Retinal pigment epithelial cell (primary cell): ENCODE data around the gene LRRC3.

ENCODE experiments used
- DNase-seq: peaks from one replicate; pipeline ENCODE4 v3.0.0-alpha.2; 2010; ENCODE audit warnings: low read depth
- H3K4me3 ChIP-seq: 2 replicates; pipeline ENCODE4 v1.5.1; 2011; ENCODE audit warnings: mild to moderate bottlenecking, low read length, control low read depth, moderate library complexity
- CTCF ChIP-seq: conservative IDR thresholded peaks from 2 replicates; pipeline ENCODE4 v1.5.1; 2011; ENCODE audit warnings: low read depth, low read length, control low read depth, inconsistent platforms

LRRC3 gene

GRCh38 chr21:44454747-44455523 lies at the start of gene LRRC3:
Gene LRRC3 (plus strand): TSS chr21:44455510. CDS start chr21:44456645, 1,135 bp downstream.
- TF ChIP-seq CTCF: no peak
- DNase-seq: peak; percentile 15
- peak within 1 kb of the TSS; percentile 46 for H3K4me3 ChIP-seq

GRCh38 chr21:44405948-44406872 lies 49.1 kb upstream of the LRRC3 start:
- TF ChIP-seq CTCF: no peak
- H3K4me3 ChIP-seq: no peak overlapping the region
- DNase-seq: peak; percentile 14

GRCh38 chr21:44406953-44407352 lies 48.4 kb upstream of the LRRC3 start:
- DNase-seq: no peak
- TF ChIP-seq CTCF: no peak
- H3K4me3 ChIP-seq: no peak overlapping the region

GRCh38 chr21:44407493-44407892 lies 47.8 kb upstream of the LRRC3 start:
- no peak overlapping the region for H3K4me3 ChIP-seq
- no peak for DNase-seq
- no peak for TF ChIP-seq CTCF

GRCh38 chr21:44408226-44408625 lies 47.1 kb upstream of the LRRC3 start:
- no peak for TF ChIP-seq CTCF
- H3K4me3 ChIP-seq: no peak overlapping the region
- no peak for DNase-seq

- no peak for TF ChIP-seq CTCF
- DNase-seq: no peak
- no peak overlapping the region for H3K4me3 ChIP-seq
Measured at GRCh38 chr21:44413566-44414290, 41.6 kb upstream of the LRRC3 start.
